ENCODE data around the gene BOD1L1. TPM values are rescaled to one million over a fixed set of nuclear protein-coding genes. Genes with fewer than 3 reads are reported as not detected.

Gene BOD1L1
- total RNA-seq, 4 donors from 2014 or later = 36.9 to 74.1 (median 49.6) TPM

DNA sequence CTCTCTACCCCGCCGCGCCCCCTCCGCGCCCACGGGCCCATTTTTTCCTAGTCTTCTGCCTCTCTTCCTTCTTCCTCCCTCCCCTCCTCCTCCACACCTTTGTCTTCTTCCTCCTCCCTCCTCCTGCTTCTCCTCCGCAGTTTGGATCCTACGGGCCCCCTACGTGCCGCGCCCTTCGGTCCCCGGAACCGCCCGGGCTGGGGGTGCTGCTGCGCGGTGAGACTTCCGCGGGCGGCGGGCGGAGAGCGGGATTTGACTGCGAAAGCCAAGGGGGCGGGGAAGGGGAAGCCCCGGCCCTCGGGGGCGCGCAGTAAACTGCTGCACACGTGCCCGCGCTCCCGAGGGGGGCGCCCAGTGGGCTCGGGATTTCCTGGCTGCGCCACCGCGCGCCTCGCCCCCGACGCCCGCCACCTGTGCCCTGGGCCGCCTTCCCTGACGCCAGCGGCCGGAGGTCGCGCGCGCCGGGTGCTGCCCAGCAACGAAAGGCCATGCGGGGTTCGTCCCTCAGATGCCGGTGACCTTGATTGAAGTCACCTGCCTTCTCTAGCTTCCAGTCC is 80.0 kb downstream of the BOD1L1 start:
- Histone ChIP-seq H3K4me1 (peaks cover 17 to 39% of the 10 kb centered on the region in 2 donors), H3K27me3 (peaks cover 54% of the 10 kb centered on the region), H3K27ac (no peak overlapping the region), H3K4me3 (replicated peaks in 1 of 3) (peak overlapping the region in 1 of 3 donors; percentile 34), H3K9me3 (no peaks in the 10 kb centered on the region), H3K36me3 (no peaks in the 10 kb centered on the region)
- intact Hi-C loops (cut with DNase I) = loop anchor here (5.0 to 10.0 kb wide), 2 partner anchors 695 to 813 kb away; no protein-coding TSS in a partner anchor
- TF ChIP-seq, protein P1, sequence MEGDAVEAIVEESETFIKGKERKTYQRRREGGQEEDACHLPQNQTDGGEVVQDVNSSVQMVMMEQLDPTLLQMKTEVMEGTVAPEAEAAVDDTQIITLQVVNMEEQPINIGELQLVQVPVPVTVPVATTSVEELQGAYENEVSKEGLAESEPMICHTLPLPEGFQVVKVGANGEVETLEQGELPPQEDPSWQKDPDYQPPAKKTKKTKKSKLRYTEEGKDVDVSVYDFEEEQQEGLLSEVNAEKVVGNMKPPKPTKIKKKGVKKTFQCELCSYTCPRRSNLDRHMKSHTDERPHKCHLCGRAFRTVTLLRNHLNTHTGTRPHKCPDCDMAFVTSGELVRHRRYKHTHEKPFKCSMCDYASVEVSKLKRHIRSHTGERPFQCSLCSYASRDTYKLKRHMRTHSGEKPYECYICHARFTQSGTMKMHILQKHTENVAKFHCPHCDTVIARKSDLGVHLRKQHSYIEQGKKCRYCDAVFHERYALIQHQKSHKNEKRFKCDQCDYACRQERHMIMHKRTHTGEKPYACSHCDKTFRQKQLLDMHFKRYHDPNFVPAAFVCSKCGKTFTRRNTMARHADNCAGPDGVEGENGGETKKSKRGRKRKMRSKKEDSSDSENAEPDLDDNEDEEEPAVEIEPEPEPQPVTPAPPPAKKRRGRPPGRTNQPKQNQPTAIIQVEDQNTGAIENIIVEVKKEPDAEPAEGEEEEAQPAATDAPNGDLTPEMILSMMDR (IDR thresholded peaks at IDR 0.05) = no peak
- TF ChIP-seq POLR2A (IDR thresholded peaks at IDR 0.05) = no peak
- 2% methylated on average over 27 to 33 of the region's 56 CpGs for WGBS, 2 donors
- DNase-seq = no peak

DNA sequence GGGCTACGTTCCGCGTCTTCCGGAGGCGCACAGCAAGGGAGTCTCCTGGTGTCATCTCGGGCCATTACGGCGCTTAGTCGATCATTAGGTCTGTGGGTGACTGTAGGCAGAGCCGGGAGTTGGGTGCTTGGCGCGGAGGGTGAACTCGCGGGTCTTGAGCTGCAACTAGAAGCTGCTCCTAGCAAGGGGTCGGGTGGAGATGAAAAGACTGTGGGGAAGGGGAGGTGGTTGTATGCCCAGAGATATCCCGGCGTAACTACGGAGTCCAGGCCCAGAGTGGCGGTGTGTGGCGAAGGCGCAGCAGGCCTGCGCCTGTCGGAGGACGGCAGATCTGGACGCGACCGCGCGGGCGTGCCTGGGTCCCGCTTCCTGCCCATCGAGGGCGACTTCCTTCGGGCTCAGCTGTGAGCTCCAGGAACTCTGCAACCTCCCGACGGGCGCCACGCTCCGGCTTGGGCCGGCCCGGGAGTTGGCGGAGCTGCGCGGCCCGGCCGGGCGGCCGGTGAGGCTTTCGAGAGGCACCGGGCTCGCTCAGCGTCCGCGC is 80.5 kb downstream of the BOD1L1 start:
- intact Hi-C loops (cut with DNase I) = loop anchor here (5.0 to 10.0 kb wide), 2 partner anchors 695 to 812 kb away; no protein-coding TSS in a partner anchor
- DNase-seq = no peak
- peaks cover 58% of the 10 kb centered on the region for H3K27me3 ChIP-seq

DNA sequence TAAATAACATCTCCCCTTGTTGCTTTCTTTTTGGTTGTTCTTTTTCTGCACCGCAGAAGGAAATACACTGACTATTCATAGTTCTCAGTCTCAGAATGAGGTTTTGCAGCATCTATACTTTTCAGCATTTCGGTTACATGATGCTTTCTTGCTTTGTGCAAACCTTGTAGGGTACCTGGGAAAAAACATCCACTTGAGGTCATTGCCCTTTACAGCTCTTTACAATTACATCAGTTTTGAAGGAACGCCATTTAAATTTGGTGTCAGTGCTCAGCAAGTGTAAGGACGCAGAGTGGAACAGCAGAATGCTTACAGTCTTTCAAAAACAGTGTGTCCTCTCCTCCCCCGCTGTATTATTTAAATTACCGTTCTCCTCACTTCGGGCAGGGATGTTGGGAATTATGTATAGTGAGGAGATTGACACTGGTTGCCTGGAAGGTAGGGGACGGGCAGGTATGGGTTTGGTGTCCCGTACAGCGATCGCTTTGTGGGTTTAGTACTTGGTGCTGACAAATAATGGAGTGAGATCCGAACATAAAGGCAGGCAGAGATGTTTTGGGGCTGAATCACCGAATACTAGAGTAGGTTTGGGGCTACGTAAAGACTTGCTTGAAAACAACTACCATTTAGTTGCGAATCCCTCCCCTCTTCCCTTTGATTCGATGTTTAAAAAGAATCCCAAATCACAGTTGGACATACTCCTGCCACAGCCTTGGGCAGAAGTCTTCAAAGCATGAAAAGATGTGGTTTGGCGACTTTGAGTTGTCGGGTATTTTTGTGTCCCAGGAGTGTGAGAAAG is 81.2 kb downstream of the BOD1L1 start:
- no peaks in the 10 kb centered on the region for H3K36me3 ChIP-seq
- intact Hi-C loops (cut with DNase I) = loop anchor here (5.0 to 10.0 kb wide), 2 partner anchors 694 to 812 kb away; no protein-coding TSS in a partner anchor
- H3K4me3 ChIP-seq (replicated peaks in 1 of 3) = no peak overlapping the region
- TF ChIP-seq, protein P1 (IDR thresholded peaks at IDR 0.05) = no peak
- TF ChIP-seq POLR2A (IDR thresholded peaks at IDR 0.05) = no peak
- H3K4me1 ChIP-seq = peaks cover 26 to 49% of the 10 kb centered on the region in 2 donors
- no peak overlapping the region for H3K27ac ChIP-seq
- H3K9me3 ChIP-seq = no peaks in the 10 kb centered on the region
- H3K27me3 ChIP-seq = peaks cover 63% of the 10 kb centered on the region
- DNase-seq = no peak
- 13 to 28% methylated on average over 18 of the region's 18 CpGs for WGBS, 2 donors

More for the DNA sequence above, 80.5 kb downstream of the BOD1L1 start:
- WGBS, 2 donors = 4 to 11% methylated on average over 35 to 39 of the region's 54 CpGs
- Histone ChIP-seq H3K4me1 (peaks cover 21 to 45% of the 10 kb centered on the region in 2 donors), H3K9me3 (no peaks in the 10 kb centered on the region), H3K4me3 (replicated peaks in 1 of 3) (peak overlapping the region in 1 of 3 donors; percentile 34), H3K27ac (no peak overlapping the region), H3K36me3 (no peaks in the 10 kb centered on the region)
- TF ChIP-seq, protein P1 (IDR thresholded peaks at IDR 0.05) = no peak
- no peak for TF ChIP-seq POLR2A (IDR thresholded peaks at IDR 0.05)

DNA sequence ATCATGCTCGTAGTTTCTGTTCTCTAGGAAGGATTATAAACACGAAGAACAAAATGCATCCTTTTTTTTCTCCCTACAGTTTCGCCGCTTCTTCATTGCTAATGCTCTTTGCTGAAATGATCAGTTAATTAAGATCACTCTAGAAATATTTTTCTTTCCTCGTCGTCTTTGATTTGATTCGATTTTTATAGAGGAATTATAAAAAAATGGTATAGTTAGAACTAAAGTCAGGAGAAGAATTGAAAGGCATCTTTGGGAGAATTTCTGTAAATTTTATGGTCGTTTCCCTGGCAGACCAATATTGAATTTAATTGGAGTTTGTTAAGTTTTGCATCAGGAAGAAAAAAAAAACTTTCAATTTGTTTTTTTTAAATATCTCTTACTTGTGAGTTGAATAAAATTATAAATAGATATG is 82.1 kb downstream of the BOD1L1 start:
- intact Hi-C loops (cut with DNase I) = loop anchor here (5.0 to 10.0 kb wide), 2 partner anchors 693 to 811 kb away; no protein-coding TSS in a partner anchor
- H3K27ac ChIP-seq = no peak overlapping the region
- no peak for TF ChIP-seq POLR2A (IDR thresholded peaks at IDR 0.05)
- TF ChIP-seq, protein P1 (IDR thresholded peaks at IDR 0.05) = no peak
- H3K27me3 ChIP-seq = peaks cover 71% of the 10 kb centered on the region
- WGBS, 2 donors = 13 to 17% methylated on average over 8 of the region's 8 CpGs
- H3K4me3 ChIP-seq (replicated peaks in 1 of 3) = peak overlapping the region in 1 of 3 donors; percentile 44
- peaks cover 26 to 56% of the 10 kb centered on the region in 2 donors for H3K4me1 ChIP-seq
- no peak for DNase-seq
- H3K36me3 ChIP-seq = no peaks in the 10 kb centered on the region
- H3K9me3 ChIP-seq = no peaks in the 10 kb centered on the region
